Measurements from ENCODE around the gene BANF2.

DNA sequence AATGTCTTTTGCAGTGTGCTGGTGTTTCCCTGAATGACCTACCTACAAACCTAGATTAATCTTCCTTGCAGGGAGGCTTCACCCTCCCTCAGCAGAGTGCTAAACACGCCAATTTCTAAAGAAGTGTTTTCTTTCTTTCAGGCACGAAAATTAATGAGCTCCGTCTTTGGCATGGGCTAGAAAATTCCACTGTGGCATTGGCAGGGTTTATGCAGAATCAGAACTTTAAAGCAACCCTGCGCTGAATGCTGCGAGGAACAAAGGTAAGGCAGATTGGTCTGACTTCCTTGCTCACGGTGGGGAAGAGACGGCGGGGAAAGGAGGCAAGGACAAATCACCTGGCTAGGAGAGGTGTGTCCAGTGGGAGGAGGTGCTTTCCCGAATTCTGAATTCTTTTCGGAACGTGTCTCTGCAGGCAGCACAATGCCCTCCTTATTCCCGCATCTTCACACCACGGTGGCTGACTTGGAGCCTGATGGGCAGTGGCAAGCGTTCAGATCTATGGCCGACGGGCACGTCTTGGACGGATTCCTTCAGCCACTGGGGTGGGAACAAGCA lies 6.2 kb upstream of the BANF2 start:
- TF ChIP-seq, protein P1, sequence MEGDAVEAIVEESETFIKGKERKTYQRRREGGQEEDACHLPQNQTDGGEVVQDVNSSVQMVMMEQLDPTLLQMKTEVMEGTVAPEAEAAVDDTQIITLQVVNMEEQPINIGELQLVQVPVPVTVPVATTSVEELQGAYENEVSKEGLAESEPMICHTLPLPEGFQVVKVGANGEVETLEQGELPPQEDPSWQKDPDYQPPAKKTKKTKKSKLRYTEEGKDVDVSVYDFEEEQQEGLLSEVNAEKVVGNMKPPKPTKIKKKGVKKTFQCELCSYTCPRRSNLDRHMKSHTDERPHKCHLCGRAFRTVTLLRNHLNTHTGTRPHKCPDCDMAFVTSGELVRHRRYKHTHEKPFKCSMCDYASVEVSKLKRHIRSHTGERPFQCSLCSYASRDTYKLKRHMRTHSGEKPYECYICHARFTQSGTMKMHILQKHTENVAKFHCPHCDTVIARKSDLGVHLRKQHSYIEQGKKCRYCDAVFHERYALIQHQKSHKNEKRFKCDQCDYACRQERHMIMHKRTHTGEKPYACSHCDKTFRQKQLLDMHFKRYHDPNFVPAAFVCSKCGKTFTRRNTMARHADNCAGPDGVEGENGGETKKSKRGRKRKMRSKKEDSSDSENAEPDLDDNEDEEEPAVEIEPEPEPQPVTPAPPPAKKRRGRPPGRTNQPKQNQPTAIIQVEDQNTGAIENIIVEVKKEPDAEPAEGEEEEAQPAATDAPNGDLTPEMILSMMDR (IDR thresholded peaks at IDR 0.05): no peak
- no peak for TF ChIP-seq POLR2A (IDR thresholded peaks at IDR 0.05)
- TF ChIP-seq EP300 (IDR thresholded peaks at IDR 0.05): no peak

All from ovary (tissue), 3 donors.